NCI-H2171 treated with DMSO at 0.1 percent for 48 hours (cell line): ENCODE measurements around the gene CAPZB.

ENCODE experiments used
- DNase-seq: peaks from one replicate; lab custom pipeline; 2025; lab: John Stamatoyannopoulos, UW

Gene CAPZB

DNA sequence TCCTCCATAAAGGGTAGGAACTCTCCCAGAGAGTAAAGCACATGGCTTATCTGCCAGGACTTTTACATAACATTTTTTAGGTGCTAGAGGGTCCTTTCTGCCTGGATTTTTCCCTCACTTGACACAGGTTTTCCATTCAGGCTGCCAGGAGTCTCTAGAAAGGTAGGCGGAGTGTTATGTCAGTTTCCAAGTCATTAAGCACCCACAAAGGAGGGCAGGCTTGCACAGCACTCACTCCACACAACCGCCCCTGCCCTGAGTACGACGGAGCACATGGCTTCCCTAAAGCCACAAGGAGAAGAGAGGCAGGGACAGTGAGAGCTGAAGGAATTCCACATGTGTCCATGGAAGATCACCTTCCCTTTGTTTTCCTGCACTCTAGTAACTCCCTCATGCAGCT lies 55.7 kb downstream of the CAPZB start:
- DNase-seq = peak; percentile 83

DNA sequence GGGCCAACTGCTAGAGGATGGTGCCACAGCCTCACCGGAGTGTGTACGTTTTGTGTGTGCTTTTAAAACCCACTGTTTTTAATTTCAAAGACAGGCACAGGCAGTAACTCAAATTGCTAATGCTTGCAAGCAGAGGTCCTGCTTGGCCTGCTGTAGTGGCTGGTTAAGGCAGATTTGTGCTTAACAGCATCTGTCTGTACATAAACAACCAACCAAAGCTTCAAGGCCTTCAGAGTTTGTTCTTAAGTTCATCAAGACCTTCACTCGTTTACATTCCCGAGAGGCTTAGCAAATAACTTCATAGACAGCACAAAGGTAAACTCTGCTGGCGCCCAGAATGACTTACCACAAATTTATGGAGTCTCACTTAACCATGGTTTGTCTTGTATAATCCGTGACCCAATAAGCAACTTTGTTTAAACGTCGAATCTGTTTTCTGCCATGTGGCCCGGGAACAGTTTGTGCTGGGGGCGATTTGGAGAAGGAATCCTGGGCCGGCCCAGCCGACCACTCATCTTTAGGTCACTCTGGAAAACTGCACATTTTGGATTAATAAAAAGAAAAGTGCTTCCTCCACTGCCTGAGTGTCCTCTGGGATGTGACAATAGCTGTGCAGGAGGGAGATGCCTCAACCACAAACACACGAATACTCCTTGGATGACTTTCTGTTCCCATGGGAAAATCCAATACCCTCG lies 58.1 kb downstream of the CAPZB start:
- no peak for DNase-seq

DNA sequence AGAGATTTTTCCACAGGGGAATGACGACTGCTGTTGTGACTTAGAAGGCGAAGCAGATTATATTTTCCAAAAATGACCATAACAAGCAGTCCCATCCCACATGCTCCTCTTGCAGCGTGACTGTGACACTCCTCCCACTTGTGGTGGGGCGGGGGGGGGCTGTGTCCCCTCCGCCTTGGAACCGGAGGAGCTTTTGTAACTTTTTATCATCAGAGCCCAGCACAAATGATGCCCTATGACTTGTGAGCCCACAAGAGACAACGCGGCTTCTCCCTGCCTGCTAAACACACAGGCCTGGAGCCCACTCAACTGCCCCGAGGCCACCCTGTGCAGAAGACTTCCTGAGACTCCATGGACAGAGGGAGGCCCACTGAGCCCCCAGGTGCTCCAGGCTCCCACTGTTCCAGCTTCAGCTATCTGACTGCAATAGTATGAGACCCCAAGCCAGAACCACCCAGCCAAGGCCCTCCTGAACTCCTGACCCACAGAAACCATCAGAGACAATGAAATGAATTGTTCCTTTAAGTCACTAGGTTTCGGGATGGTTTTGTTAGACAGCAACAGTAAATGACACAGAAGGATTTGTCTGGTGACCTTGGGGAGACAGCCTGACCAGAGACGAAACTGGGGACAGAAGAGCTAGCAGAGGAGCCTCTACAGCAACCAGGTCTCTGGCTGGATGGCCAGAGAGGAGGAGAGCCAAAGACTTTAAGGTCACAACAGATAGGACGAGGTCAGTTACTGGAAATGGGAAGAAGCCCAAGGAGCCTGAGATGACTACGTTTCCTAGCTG lies 58.8 kb downstream of the CAPZB start:
- DNase-seq = no peak

- DNase-seq = no peak
These were observed 59.6 kb downstream of the CAPZB start for GRCh38 chr1:19425646-19426239.

- no peak for DNase-seq
These were observed 60.4 kb downstream of the CAPZB start for GRCh38 chr1:19424651-19425570.

- DNase-seq = no peak
These were observed 62.2 kb downstream of the CAPZB start for GRCh38 chr1:19423130-19423529.

DNA sequence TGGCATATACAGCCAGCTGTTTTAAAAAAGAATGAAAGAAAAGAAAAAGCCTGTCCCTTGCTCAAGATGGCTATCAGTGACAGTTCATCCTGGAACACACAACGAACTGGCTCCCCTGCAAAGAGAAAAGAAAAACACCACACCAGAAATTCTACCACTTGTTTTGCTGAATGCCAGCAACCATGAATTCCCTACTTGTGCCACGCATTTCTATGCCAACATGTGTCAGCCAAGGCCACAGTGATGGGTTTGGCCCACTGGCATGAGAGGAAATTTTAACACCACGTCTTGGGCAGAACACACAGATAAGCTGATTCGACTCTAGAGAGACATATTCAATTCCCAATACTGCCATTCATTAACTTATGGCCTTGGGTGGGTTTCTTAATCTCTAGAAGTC lies 64.0 kb downstream of the CAPZB start:
- no peak for DNase-seq

DNA sequence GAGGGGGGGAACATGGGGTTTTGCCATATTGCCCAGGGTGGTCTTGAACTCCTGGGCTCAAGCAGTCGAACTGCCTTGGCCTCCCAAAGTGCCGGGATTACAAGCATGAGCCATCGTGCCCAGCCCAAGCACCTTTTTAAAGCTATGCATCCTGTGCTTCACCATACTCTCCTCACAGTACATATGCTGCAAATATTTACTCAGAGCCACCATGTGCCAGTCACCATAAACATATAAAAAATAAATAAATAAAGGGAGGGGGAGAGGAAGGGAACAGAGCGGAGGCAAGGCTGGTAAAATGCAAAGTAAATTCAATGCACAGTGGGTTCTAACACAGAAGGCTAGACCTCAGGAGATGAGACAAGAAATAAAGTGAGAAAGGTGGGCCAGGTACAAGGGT lies 64.7 kb downstream of the CAPZB start:
- DNase-seq = no peak

DNA sequence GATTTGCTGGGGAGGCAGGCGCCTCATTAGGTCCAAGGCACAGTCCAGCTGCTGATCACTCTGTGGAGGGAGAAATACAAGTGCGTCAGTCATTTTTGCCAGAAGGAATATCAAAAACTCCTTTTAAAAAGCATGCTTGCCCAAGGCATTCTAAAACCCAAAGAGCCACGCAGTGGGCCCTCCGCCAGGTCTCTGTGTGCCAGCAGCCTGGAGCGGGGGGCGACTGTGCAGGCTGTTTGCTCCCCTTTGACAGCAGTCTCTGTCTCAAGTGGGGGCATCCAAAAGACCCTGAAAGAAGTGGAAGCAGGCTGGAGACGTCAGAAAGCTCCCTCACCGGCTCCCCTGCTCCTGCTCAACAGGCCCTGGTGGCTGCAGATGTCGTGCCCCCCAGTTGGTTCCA lies 65.6 kb downstream of the CAPZB start:
- DNase-seq = no peak

DNA sequence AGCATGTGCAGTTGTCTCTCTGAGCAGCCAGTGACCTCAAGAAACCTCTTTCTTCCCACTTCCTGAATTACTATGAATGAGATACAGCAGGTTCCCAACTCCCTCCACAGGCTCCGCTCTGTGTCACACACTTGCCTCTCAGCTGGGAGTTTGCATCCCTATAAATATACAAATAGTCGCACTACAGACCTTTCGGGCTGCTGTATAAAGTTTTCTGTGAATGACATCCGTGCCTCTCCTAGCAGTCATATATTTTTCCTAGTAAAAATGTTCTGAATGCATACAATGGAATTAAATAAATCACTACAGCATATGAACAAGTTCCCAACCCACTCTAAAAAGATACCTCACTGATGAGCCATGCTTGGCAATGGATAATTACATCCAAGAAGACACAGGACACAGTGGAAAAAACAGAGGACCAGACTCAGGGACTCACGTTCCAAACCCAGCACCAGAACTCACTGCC lies 66.8 kb downstream of the CAPZB start:
- DNase-seq = no peak

GRCh38 chr1:19416921-19417470 lies 68.3 kb downstream of the CAPZB start:
- DNase-seq = no peak

DNA sequence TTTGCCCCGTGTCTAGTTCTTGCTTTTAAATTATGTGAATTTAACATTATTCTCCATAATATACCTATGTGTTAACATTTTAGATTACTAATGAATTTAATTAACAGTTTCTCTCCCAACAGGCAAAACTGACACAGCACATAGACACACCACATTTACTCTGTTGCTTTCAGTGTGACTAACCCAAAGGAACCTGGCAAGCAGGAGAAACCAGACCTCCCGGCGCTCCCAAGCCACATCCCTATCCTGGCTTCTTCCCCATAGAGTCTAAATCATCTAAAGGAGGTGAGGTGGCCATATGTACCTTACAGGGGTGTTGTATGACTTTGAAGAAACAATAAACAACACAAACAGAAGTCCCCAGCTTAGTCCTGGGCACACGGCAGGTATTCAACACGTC lies 69.2 kb downstream of the CAPZB start:
- DNase-seq = no peak

- DNase-seq = no peak
These were observed 70.7 kb downstream of the CAPZB start for GRCh38 chr1:19414515-19415121.

DNA sequence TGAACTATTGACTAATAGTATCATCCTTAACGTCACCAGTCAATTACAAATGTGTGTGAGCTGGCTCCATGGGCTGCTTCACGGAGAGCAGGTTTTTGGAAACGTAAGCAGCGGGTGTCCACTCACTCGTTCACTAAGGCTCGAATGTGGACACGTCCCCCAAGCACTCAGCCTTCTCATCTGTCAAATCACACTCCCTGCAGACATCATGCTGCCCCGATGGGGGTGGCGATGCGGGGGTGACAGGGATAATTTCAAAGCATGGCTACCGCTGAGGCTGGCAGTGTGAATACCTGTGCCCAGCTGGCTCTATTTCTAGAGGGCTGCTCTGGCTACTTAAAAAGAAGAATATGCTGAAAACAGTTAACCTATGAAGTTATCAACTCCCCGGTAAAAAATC lies 71.3 kb downstream of the CAPZB start:
- no peak for DNase-seq

DNA sequence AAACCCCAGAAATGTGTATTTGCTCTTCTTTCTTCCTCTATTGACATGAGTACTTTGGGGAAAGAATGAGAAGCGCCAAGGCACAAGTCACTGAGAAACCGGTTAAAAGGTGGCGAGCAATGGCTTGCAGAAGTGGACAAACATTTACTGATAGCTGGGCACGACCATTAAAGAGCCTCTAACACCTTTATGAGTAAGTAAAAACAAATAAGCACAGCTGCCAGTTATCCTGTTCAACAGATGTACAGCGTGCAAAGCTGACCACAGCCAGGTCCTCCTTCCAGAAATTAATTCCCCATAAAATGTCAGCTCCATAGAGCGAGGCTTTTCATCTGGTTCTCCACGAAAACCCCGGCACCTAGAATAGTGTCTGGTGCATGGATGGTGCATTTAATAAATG lies 72.7 kb downstream of the CAPZB start:
- no peak for DNase-seq

GRCh38 chr1:19411612-19412011 lies 73.7 kb downstream of the CAPZB start:
- DNase-seq = no peak

GRCh38 chr1:19410393-19410792 lies 74.9 kb downstream of the CAPZB start:
- DNase-seq = no peak

- DNase-seq = no peak
These were observed 75.6 kb downstream of the CAPZB start for GRCh38 chr1:19409477-19410341.

- DNase-seq = no peak
These were observed 77.7 kb downstream of the CAPZB start for GRCh38 chr1:19407494-19408096.

DNA sequence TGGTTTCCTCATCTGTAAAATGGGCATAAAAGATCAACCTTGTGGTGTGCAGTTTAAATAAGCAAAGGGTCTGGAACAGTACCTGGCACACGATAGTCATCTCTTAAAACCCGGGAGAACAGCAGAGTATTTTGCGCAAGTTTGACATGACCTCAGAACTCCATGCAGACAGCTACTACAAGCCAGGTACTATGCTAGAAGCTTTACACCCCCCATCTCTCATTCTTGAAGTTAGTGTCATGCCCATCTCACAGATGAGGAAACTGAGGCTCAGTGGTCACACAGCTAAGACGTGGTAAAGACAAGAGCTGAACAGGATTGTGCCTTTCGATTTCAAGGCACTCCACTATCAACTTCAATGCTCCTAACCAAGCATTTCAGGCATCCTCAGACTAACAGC lies 78.7 kb downstream of the CAPZB start:
- no peak for DNase-seq
